HFFc6 (cell line): ENCODE data around the gene ZNF276. TPM values are rescaled to one million over a fixed set of nuclear protein-coding genes. Genes with fewer than 3 reads are reported as not detected.
"Not testable (repeated sequence)": the region's sequence is repeated elsewhere in the genome, so short reads cannot be mapped to it uniquely, and the experiment has no call there.

ENCODE experiments used
- DNase-seq: peaks from one replicate; pipeline ENCODE4 v3.0.0-alpha.2; 2018
- H3K27ac Mint-ChIP-seq: 2 replicates; pipeline ENCODE4 v1.8.0; 2020; ENCODE audit warnings: mild to moderate bottlenecking, mixed read lengths
- H3K27me3 Mint-ChIP-seq: 2 replicates; pipeline ENCODE4 v1.8.0; 2021; ENCODE audit warnings: mild to moderate bottlenecking, moderate library complexity, mixed read lengths; ENCODE audit not compliant: insufficient read depth
- H3K36me3 Mint-ChIP-seq: 2 replicates; pipeline ENCODE4 v1.8.0; 2021; ENCODE audit warnings: low read depth, mixed read lengths
- H3K4me1 Mint-ChIP-seq: 2 replicates; pipeline ENCODE4 v1.8.0; 2020; ENCODE audit warnings: low read depth, mixed read lengths
- H3K4me3 Mint-ChIP-seq: 2 replicates; pipeline ENCODE4 v1.8.0; 2020; ENCODE audit warnings: mild to moderate bottlenecking, moderate library complexity, mixed read lengths
- H3K9me3 Mint-ChIP-seq: 2 replicates; pipeline ENCODE4 v1.8.0; 2020; ENCODE audit warnings: mild to moderate bottlenecking, mixed read lengths
- CTCF ChIP-seq: fragments of 200-600 bp; sonication (generic); IDR thresholded peaks from 2 replicates; pipeline ENCODE4 v1.5.0; 2021; ENCODE audit warnings: antibody characterized with exemption, mild to moderate bottlenecking
- total RNA-seq, 6 experiments: library from RNA; stranded (reverse); fragmentation: NEBNext Ultra II Directional; extraction: Animal tissue kit (Norgen Biotek cat#: 25700); gene quantifications; 2 replicates in 1 of 6; 3 replicates in 5 of 6; pipeline ENCODE4 v1.2.3, GENCODE V29; 2021

The ZNF276 gene
- total RNA-seq, 6 experiments from 2014 or later, result 7.8 to 16.7 (median 9.7) TPM

DNA sequence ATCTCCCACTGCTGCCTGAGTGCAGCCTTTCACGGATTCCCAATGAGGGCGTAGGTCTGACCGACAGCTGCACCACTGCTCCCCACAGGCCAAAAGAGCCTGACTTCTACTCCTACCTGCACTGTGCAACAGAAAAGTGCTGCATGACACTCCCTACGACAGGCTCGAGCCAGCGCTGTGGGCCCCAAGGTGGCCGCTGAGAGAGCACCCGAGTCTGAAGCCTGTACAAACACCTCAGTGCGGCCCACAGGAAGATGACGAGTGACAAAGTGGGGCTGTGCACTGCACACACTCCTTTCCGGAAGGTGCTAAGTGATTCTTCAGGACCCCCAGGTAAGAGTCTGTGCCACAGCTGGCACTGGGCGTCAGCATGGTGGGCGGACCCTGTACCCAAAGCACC is 53.9 kb downstream of the ZNF276 start:
- Mint-ChIP-seq H3K27ac (no peak overlapping the region), H3K4me3 (no peak overlapping the region), H3K27me3 (peaks cover 6% of the 10 kb centered on the region; the same call in 1 of the 2 replicates), H3K4me1 (no peaks in the 10 kb centered on the region), H3K36me3 (peaks cover 38% of the 10 kb centered on the region), H3K9me3 (no peaks in the 10 kb centered on the region)
- DNase-seq, result no peak
- no peak for TF ChIP-seq CTCF

DNA sequence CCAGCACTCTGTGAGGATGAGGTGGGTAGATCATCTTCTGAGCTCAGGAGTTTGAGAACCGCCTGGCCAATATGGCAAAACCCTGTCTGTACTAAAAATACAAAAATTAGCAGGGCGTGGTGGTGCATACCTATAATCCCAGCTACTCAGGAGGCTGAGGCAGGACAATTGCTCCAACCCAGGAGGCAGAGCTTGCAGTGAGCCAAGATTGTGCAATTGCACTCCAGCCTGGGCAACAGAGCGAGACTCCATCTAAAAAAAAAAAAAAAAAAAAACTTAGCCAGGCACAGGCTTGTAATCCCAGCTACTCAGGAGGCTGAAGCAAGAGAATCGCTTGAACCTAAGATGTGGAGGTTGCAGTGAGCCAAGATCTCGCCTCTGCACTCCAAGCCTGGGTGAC is 56.9 kb downstream of the ZNF276 start:
- not testable (repeated sequence) for H3K4me3 Mint-ChIP-seq, H3K4me1 Mint-ChIP-seq, DNase-seq, H3K27me3 Mint-ChIP-seq, H3K9me3 Mint-ChIP-seq, H3K27ac Mint-ChIP-seq
- H3K36me3 Mint-ChIP-seq, result peaks cover 25% of the 10 kb centered on the region

DNA sequence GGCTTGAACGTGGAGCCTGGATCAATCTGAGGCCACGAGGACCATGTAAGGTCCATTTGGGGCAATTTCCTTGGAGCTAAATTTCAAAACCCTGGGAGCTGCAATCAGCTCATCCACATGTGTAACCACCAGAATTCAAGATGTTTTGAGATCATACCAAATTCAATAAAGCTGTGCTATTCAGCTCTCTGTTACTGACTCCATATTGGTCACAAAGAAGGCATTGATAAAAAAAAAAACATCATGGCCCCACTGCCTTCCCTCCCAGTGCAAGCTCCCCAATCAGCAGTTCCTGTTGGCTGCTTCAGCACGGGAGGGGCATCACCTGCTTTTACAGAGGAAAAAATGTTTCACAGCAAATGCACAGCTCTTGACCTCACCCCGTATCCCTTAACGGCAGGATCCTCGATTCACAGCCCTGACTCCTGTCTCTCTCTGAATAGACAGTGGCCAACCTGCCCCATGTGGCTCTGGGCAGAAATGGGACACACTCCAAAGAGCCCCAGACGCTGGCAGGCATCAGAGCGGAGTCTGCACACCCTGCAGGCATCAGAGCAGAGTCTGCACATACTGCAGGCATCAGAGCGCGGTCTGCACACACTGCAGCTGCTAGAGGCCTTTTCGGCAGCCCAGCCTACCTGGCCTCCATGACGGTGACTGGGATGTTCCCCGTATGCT is 58.0 kb downstream of the ZNF276 start:
- Mint-ChIP-seq H3K27ac (no peak overlapping the region), H3K4me1 (no peaks in the 10 kb centered on the region), H3K4me3 (no peak overlapping the region), H3K36me3 (peaks cover 24% of the 10 kb centered on the region; the same call in 1 of the 2 replicates), H3K9me3 (no peaks in the 10 kb centered on the region), H3K27me3 (no peaks in the 10 kb centered on the region)
- no peak for TF ChIP-seq CTCF
- DNase-seq, result no peak

DNA sequence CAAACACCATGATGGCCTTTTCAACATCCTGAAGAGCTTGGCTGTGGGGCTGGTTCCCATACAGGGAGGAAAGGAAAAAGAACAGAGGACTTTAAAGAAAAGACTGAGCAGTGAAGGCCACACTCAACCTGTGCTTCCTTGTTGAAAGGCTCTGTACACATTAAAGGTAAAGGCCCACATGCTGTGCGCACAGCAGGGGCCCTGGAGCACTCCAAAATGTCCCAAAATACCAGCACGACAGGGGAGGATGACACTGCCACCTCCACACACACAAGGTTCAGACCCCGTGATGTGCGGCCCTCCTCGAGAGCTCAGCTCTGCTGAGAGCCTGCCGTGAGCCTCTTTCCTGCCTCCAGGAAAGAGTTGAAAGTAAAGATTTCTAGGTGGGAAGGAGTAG is 58.6 kb downstream of the ZNF276 start:
- H3K36me3 Mint-ChIP-seq, result peaks cover 28% of the 10 kb centered on the region; the same call in 1 of the 2 replicates

GRCh38 chr16:89782489-89782888 is 61.2 kb downstream of the ZNF276 start:
- H3K9me3 Mint-ChIP-seq, result no peaks in the 10 kb centered on the region
- H3K27ac Mint-ChIP-seq, result no peak overlapping the region
- TF ChIP-seq CTCF, result no peak
- no peak for DNase-seq
- no peaks in the 10 kb centered on the region for H3K27me3 Mint-ChIP-seq
- H3K4me3 Mint-ChIP-seq, result no peak overlapping the region
- H3K4me1 Mint-ChIP-seq, result no peaks in the 10 kb centered on the region
- peaks cover 31% of the 10 kb centered on the region; the same call in 1 of the 2 replicates for H3K36me3 Mint-ChIP-seq

More for the DNA sequence above, 58.6 kb downstream of the ZNF276 start:
- TF ChIP-seq CTCF, result no peak
- DNase-seq, result no peak
- H3K27me3 Mint-ChIP-seq, result no peaks in the 10 kb centered on the region
- no peak overlapping the region for H3K27ac Mint-ChIP-seq
- no peak overlapping the region for H3K4me3 Mint-ChIP-seq
- H3K4me1 Mint-ChIP-seq, result no peaks in the 10 kb centered on the region
- H3K9me3 Mint-ChIP-seq, result no peaks in the 10 kb centered on the region

GRCh38 chr16:89783952-89784351 is 62.6 kb downstream of the ZNF276 start:
- peaks cover 28% of the 10 kb centered on the region; the same call in 1 of the 2 replicates for H3K36me3 Mint-ChIP-seq
- DNase-seq, H3K9me3 Mint-ChIP-seq, H3K27me3 Mint-ChIP-seq, H3K4me3 Mint-ChIP-seq, H3K27ac Mint-ChIP-seq, H3K4me1 Mint-ChIP-seq: not testable (repeated sequence)
